Lung (tissue), 12 donors: Measurements from ENCODE around the gene GSTO2. TPM values are rescaled to one million over a fixed set of nuclear protein-coding genes. Genes with fewer than 3 reads are reported as not detected.

Experiments
- ATAC-seq: fragments of 200-7000 bp; cut with Tn5 transposase; one replicate; pipeline ENCODE4 v1.9.1; 2020; ENCODE audit warnings: moderate number of reproducible peaks; ENCODE audit not compliant: insufficient read depth, low FRiP score
- DNase-seq, 3 donors: peaks; one replicate each; pipeline ENCODE4 v3.0.0-alpha.2; 2013 to 2017
- H3K27ac ChIP-seq, 2 donors: one replicate each; pipeline ENCODE4 v1.5.1; 2013; ENCODE audit warnings: mild to moderate bottlenecking in 2 of 2, moderate library complexity in 2 of 2, control low read depth in 1 of 2, inconsistent platforms in 1 of 2, low read depth in 1 of 2, low read length in 1 of 2
- H3K27me3 ChIP-seq, 3 donors: one replicate each; pipeline ENCODE4 v1.5.1; 2013; ENCODE audit warnings: low read length in 2 of 3; ENCODE audit not compliant: control insufficient read depth in 3 of 3, insufficient read depth in 3 of 3
- H3K36me3 ChIP-seq, 4 donors: one replicate each; pipeline ENCODE4 v1.5.1; 2013; ENCODE audit warnings: low read length in 4 of 4, mild to moderate bottlenecking in 1 of 4, moderate library complexity in 1 of 4; ENCODE audit not compliant: control insufficient read depth in 4 of 4, insufficient read depth in 4 of 4
- H3K4me1 ChIP-seq, 5 donors: one replicate each; pipeline ENCODE4 v1.5.1; 2013; ENCODE audit warnings: low read length in 5 of 5, mild to moderate bottlenecking in 2 of 5, moderate library complexity in 1 of 5; ENCODE audit not compliant: control insufficient read depth in 5 of 5, insufficient read depth in 5 of 5
- H3K4me3 ChIP-seq: one replicate; pipeline ENCODE4 v1.5.1; 2013; ENCODE audit warnings: mild to moderate bottlenecking, control low read depth, moderate library complexity
- H3K9ac ChIP-seq, 2 donors: one replicate each; pipeline ENCODE4 v1.5.1; 2013; ENCODE audit warnings: low read length in 2 of 2, control low read depth in 1 of 2; ENCODE audit not compliant: insufficient read depth in 1 of 2
- H3K9me3 ChIP-seq, 4 donors: one replicate each; pipeline ENCODE4 v1.5.1; 2013; ENCODE audit warnings: low read length in 3 of 4, mild to moderate bottlenecking in 1 of 4, moderate library complexity in 1 of 4; ENCODE audit not compliant: control insufficient read depth in 4 of 4, insufficient read depth in 3 of 4
- WGBS, 2 donors: extraction: QIAGEN DNeasy Blood & Tissue Kit; methylation state at CpG; one replicate each; pipeline ENCODE4 v1.1.7; 2013; 5-methylcytosine and 5-hydroxymethylcytosine counted together
- polyA plus RNA-seq, 2 donors: library from polyadenylated mRNA; stranded (reverse); fragments of 200-250 nt; gene quantifications; one replicate each; pipeline ENCODE4 v1.2.1, GENCODE V29; 2013
- total RNA-seq, 2 donors: library from RNA; depleted of rRNA in 1 of 2; stranded (reverse); fragments of >200 nt in 1 of 2; gene quantifications; one replicate each; pipeline ENCODE4 v1.2.1, GENCODE V29; 2014 to 2021
- TF ChIP-seq, protein P1 (sequence below): IDR thresholded peaks from 2 replicates; pipeline ENCODE4 v1.5.1; 2012; ENCODE audit warnings: mild to moderate bottlenecking; ENCODE audit errors: control extremely low read depth, extremely low read depth
- donor health status: control.
- donor health status: control.
- donor health status: Bipolar disorder and iron deficiency.
- donor health status: healthy.
- donor health status: DM: yes; HTN: yes; CAD: no.

Gene GSTO2
- total and polyA plus RNA-seq, 4 donors, result 6.6 to 25.9 (median 12.1) TPM

DNA sequence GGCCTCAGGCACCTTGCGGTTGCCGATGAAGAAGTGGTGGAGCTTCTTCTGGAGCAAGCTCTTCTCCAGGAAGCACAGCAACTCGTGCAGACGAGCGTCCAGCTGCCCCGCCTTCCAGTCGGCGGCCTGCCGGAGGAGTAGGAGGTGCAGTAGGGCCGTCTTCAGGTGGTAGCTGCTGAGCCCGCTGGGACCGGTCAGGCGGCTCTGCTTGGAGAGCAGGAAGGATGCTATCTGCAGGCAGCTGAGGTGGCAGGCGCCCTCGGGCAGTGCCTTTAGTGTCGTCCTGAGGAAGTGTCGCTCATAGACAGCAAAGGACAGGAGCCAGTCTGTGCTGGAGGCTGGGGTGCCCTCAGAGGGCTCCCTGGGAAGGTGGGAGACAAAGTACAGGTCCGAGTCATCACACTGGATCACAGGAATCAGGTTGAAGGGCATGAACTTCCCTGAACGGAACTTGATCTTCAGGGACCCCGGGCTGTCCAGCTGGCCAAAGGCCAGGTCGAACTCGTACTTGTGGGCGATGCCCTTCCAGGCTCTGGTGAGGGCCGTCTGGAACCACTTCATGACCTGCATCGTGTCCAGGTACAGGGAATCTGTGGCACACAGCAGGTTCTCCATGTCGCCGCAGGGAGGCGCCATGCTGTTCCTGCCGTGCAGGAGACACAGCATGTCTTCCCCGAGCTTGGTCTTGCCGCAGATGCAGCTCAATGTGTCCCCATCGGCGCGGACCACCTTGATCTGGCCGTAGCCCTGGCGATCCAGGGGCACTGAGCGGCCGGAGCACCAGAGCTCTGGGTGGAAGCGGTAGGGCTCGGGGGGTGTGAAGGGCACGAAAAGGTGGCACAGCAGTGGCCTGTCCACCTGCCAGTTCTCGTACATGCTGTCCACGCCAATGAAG is 45.9 kb downstream of the GSTO2 start:
- peaks cover 16 to 40% (median 30%) of the 10 kb centered on the region in 4 donors for H3K36me3 ChIP-seq
- peaks cover 8 to 32% (median 15%) of the 10 kb centered on the region in 5 donors for H3K4me1 ChIP-seq
- 90 to 93% methylated on average over 43 of the region's 43 CpGs for WGBS, 2 donors
- no peak overlapping the region for H3K27ac ChIP-seq
- ATAC-seq (no peak), DNase-seq (no peak)
- H3K9me3 ChIP-seq, result peaks cover 0 to 4% (median 0%) of the 10 kb centered on the region in 4 donors
- H3K9ac ChIP-seq, result no peak overlapping the region
- no peak overlapping the region for H3K4me3 ChIP-seq
- no peaks in the 10 kb centered on the region for H3K27me3 ChIP-seq
- TF ChIP-seq, protein P1, sequence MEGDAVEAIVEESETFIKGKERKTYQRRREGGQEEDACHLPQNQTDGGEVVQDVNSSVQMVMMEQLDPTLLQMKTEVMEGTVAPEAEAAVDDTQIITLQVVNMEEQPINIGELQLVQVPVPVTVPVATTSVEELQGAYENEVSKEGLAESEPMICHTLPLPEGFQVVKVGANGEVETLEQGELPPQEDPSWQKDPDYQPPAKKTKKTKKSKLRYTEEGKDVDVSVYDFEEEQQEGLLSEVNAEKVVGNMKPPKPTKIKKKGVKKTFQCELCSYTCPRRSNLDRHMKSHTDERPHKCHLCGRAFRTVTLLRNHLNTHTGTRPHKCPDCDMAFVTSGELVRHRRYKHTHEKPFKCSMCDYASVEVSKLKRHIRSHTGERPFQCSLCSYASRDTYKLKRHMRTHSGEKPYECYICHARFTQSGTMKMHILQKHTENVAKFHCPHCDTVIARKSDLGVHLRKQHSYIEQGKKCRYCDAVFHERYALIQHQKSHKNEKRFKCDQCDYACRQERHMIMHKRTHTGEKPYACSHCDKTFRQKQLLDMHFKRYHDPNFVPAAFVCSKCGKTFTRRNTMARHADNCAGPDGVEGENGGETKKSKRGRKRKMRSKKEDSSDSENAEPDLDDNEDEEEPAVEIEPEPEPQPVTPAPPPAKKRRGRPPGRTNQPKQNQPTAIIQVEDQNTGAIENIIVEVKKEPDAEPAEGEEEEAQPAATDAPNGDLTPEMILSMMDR, result no peak

DNA sequence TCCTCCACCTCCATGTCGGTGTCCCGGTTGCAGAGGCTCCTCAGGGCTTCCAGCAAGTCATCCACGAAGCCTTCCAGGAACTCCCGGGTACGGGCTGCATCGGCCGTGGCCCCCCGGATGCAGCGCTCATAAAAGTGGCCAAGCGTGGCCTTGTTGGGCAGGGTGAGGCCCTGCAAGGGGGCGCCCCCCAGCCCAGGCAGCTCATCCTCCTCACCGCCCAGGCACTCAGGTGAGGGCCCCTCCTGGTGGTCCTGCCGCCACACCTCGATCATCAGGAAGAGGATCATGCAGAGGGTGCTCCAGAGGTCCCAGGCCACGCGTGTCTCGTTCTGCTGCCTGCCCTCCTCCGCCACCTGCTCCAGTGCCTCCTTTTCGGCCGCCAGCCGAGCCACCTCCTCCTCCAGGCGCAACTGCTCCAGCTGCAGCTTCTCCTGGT is 46.5 kb downstream of the GSTO2 start:
- Histone ChIP-seq H3K27ac (no peak overlapping the region), H3K9me3 (peaks cover 0 to 4% (median 0%) of the 10 kb centered on the region in 4 donors), H3K27me3 (no peaks in the 10 kb centered on the region), H3K4me3 (no peak overlapping the region), H3K36me3 (peaks cover 16 to 37% (median 30%) of the 10 kb centered on the region in 4 donors), H3K9ac (no peak overlapping the region), H3K4me1 (peaks cover 8 to 32% (median 20%) of the 10 kb centered on the region in 5 donors)
- TF ChIP-seq, protein P1, result no peak
- ATAC-seq (no peak), DNase-seq (no peak)
- 95 to 96% methylated on average over 22 of the region's 22 CpGs for WGBS, 2 donors

DNA sequence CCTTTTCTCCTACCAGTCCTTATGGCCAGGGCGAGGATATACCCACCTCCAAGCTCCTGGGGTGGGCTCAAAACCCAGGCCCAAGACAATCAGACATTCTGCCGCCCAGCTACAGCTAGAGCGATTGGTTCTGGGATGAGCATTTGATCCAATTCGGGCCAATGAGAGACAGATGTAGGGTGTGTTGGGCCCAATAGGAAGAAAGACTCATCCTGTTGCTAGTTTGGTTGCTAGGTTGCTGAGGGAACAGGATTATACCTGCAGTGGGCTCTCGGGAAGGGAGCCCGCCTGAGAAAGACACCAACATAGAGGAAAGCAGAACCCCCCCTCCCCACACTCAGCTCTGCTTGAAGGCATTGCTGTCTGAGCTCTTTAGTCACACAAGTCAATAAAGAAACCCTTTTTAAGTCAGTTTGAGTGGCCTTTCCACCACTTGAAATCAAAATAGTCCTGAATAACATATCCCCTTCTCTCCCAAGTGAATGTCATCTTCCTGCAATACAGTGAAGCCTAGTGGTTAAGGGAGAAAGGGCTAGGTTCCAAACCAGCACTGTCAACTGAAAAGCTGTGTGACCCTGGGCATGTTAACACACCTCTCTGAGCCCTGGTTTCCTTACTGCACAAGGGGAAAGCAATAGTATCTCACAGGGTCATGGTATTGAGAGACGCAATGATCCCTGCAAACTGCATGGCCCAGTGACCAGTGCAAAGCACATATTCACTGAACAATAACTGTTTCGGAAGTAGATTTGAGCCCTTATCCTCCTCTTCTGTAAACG is 47.5 kb downstream of the GSTO2 start:
- WGBS, 2 donors, result 91 to 95% methylated on average over 9 of the region's 9 CpGs
- H3K27me3 ChIP-seq, result no peaks in the 10 kb centered on the region
- no peak for DNase-seq
- H3K36me3 ChIP-seq, result peaks cover 16 to 35% (median 28%) of the 10 kb centered on the region in 4 donors
- no peak for ATAC-seq
- H3K9me3 ChIP-seq, result peaks cover 0 to 4% (median 0%) of the 10 kb centered on the region in 4 donors
- no peak overlapping the region for H3K27ac ChIP-seq
- no peak overlapping the region for H3K9ac ChIP-seq
- TF ChIP-seq, protein P1, result no peak
- no peak overlapping the region for H3K4me3 ChIP-seq
- peaks cover 13 to 35% (median 20%) of the 10 kb centered on the region in 5 donors for H3K4me1 ChIP-seq
